ENCODE measurements around the gene ABCC2.

ABCC2 gene

DNA sequence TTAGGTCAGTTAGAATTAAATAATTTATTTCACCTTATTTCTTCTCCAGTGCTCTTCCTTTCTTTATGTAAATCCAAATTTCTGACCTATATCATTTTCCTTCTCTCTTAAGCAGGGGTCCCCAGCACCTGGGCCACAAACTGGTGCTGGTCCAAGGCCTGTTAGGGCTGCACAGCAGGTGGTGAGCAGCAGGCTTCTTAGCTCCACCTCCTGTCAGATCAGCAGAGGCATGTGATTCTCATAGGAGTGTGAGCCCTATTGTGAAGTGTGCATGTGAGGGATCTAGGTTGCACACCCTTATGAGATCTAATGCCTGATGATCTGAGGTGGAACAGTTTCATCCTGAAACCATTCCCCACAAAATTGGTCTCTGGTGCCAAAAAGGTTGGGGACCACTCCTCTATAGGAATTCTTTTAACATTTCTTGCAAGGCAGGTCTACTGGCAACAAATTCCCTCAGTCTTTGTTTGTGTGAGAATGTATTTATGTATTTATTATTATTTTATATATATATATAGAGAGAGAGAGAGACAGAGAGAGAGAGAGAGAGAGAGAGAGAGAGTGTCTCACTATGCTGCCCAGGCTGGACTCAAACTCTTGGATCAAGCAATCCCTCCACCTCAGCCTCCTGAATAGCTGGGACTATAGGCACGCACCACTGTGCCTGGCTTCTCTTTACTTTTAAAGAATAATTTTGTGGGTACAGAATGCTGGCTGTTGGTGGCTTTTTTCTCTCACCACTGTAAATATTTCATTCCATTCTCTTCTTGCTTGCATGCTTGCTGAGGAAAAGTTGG, 4.3 kb upstream of the ABCC2 start:
- DNase-seq = no peak

- no peak for DNase-seq
Observed at GRCh38 chr10:99779335-99779734, 3.1 kb upstream of the ABCC2 start.

- no peak for DNase-seq
Observed at GRCh38 chr10:99781734-99782429, 558 bp upstream of the ABCC2 start.

DNA sequence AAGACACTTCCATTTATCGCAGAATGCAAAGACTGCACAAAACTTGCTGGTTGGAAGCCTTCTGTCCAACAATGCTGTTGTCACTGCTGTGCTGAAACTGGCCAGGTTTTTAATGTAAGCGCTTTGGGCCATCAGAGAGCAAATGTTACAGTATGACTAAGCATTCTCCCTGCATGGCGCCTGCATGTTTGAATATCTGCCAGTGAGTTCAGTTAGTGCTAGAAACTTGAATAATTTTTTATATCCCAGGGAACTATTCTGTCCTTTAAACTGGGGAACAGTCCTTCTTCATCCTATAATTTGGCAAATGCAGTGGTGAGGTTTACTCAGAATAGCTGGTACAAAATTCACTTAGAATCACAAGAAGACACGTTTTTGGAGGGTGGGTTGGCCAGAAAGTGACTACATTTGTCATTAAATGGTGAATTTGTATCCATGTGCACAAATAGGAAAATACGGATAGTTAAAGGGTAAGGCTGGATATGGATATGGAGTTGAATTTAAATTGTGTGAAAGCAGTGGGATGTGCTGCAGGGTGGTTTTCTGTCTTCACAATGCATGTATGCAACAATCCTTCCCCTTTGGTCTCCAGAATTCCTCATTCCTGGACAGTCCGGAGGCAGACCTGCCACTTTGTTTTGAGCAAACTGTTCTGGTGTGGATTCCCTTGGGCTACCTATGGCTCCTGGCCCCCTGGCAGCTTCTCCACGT, 1.7 kb downstream of the ABCC2 start:
- DNase-seq = no peak

DNA sequence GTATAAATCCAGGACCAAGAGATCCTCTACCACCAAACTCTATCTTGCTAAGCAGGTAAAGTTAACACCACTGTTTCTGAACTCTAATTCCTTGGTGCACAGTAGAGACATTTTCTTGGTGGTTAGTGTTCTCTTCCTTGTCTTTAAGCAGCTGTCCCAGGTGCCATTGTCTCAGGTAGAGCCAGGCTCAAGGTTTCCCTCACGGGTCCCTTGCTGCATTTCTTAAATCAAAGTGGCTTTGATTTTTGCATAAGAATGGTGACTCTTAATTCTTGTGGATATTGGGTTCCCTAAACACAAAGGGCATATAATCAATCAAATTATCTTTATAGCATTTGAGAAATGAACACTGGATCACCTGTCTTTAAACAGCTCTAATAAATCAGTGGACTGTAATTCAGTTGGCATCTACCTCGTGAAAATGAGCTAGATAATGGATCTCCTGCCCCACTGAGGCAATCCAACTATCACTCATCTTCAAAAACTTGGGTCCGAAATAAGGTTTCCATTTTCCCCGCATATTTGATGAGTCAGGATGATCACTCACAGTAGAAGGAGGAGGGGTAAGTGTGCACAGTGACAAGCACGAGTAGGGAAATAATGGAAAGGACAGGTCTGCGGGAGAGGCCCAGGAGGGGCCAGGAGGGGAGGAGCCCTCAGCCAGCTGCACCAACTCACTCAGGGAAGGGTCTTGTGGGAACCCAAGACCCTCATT, 2.4 kb downstream of the ABCC2 start:
- DNase-seq = no peak

- DNase-seq = no peak
Observed at GRCh38 chr10:99785646-99786045, 3.2 kb downstream of the ABCC2 start.

- DNase-seq = no peak
Observed at GRCh38 chr10:99787311-99787710, 4.9 kb downstream of the ABCC2 start.

GRCh38 chr10:99787782-99788445, 5.5 kb downstream of the ABCC2 start:
- no peak for DNase-seq

DNA sequence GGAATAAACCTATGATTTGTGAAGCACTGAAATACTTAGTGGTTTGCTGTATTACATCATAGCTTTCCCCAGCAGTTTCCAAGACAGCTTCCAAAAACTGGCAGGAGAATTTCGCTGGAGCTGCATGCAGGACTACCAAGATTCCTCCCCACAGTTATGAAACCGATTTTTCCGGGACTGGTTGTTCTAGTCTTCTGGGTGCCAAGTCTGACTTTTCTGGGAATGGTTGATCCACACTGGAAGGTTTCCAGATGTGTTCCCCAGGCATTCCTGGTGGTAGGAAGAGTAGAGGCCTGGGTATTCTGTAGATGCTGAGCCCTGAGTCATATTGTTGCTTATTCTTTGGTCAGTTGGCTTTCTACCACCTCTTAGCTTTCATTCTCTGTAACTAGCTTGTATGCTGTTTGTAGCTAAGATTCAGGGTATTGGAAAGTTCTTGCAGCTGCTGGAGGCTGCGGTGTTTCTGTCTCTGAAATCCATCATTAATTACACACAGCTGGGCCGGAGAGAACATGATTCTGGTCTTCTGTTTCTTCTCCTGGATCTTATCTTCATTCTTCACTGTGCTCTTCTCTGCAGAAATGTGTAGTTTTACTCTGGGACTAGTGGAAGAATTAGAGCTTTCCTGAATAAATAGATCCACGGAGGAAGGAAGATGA, 6.3 kb downstream of the ABCC2 start:
- no peak for DNase-seq

- no peak for DNase-seq
Observed at GRCh38 chr10:99791831-99792230, 9.4 kb downstream of the ABCC2 start.

- DNase-seq = no peak
Observed at GRCh38 chr10:99793819-99794218, 11.4 kb downstream of the ABCC2 start.

- DNase-seq = no peak
Observed at GRCh38 chr10:99796928-99797327, 14.5 kb downstream of the ABCC2 start.

DNA sequence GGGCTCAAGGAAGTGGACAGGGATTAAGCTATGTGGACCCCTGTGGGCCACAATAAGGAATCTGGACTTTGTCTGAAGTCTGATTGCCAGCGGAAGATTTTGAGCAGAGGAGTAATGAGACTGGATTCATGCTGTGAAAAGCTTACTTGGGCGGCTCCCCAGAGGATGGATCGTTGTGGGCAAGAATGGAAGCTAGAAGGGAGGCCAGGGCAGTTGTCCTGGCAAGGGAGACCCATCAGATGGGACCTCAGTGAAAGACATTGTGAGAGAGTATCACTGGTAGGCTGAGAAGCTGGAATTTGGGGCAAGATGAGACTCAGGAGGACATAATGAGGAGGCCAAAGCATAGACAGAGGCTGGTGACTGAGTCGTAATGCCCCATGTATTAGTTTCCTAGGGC, 15.6 kb downstream of the ABCC2 start:
- DNase-seq = no peak

GRCh38 chr10:99798920-99799319, 16.5 kb downstream of the ABCC2 start:
- no peak for DNase-seq

DNA sequence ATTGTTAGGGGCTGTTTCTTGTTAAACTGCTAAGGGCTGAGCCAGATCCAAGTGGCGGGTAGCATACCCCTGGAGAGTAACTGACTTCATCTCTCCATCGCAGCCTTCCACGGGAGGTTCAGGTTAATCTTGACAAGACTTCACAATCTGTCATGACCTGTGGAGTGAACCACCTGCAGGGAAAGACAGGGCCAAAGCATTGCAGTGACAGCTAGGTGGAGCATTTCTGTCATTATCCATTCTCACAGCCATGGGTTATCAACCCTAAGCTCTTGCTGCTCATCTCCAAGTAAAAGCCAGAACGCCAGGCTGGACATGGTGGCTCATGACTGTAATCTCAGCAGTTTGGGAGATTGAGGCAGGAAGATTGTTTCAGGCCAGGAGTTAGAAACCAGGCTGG, 17.2 kb downstream of the ABCC2 start:
- DNase-seq = no peak

- DNase-seq = no peak
Observed at GRCh38 chr10:99804471-99804870, 22.0 kb downstream of the ABCC2 start.

GRCh38 chr10:99805190-99805589, 22.8 kb downstream of the ABCC2 start:
- DNase-seq = no peak

DNA sequence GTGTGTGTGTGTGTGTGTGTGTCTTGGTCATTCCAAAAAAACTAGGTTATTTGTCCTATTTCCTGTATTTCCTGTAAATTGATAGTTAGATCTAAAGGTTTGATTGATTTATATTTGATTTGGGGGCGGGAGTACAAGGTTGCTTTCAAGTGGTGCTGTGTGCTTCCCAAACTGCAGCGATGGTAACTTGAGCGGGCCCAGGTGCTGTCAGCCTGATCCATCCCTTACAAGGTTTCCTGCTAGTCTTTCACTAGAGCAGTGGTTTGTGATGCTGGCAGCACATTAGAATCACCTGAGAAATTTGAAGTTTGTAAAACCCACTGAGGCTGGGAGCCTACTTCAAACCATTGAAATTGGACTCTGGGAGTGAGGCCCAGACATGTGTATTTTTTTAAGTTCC, 23.7 kb downstream of the ABCC2 start:
- no peak for DNase-seq

GRCh38 chr10:99807786-99808185, 25.3 kb downstream of the ABCC2 start:
- DNase-seq = no peak

GRCh38 chr10:99808270-99808669, 25.8 kb downstream of the ABCC2 start:
- DNase-seq = no peak

DNA sequence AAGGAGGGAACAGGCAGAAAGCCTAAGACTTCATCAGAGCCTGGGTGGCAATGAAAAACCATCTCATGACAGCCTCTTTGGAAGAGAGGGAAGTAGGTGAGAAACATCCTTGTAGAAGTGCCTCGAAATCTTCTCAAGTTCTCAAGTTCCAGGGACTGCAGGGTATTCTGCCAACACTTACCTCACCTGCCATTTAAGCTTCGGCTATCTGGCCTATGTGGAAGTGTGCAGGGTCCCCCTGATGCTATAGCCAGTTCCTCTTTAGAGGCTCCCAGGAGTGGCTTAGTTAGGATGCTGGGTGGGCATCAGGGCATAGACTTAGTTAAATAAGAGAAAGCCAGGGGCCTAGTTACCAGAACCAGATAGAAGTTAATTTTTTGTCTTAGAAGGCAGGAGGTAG, 27.0 kb downstream of the ABCC2 start:
- no peak for DNase-seq

Measured in activated naive CD4-positive, alpha-beta T cell (primary cell).